Lung (tissue), 12 donors: ENCODE measurements around the gene MUS81. TPM values are rescaled to one million over a fixed set of nuclear protein-coding genes. Genes with fewer than 3 reads are reported as not detected.

Experiments used
- ATAC-seq: fragments of 200-7000 bp; cut with Tn5 transposase; one replicate; pipeline ENCODE4 v1.9.1; 2020; ENCODE audit warnings: moderate number of reproducible peaks; ENCODE audit not compliant: insufficient read depth, low FRiP score
- DNase-seq, 3 donors: peaks; one replicate each; pipeline ENCODE4 v3.0.0-alpha.2; 2013 to 2017
- H3K27ac ChIP-seq, 2 donors: one replicate each; pipeline ENCODE4 v1.5.1; 2013; ENCODE audit warnings: mild to moderate bottlenecking in 2 of 2, moderate library complexity in 2 of 2, control low read depth in 1 of 2, inconsistent platforms in 1 of 2, low read depth in 1 of 2, low read length in 1 of 2
- H3K27me3 ChIP-seq, 3 donors: one replicate each; pipeline ENCODE4 v1.5.1; 2013; ENCODE audit warnings: low read length in 2 of 3; ENCODE audit not compliant: control insufficient read depth in 3 of 3, insufficient read depth in 3 of 3
- H3K36me3 ChIP-seq, 4 donors: one replicate each; pipeline ENCODE4 v1.5.1; 2013; ENCODE audit warnings: low read length in 4 of 4, mild to moderate bottlenecking in 1 of 4, moderate library complexity in 1 of 4; ENCODE audit not compliant: control insufficient read depth in 4 of 4, insufficient read depth in 4 of 4
- H3K4me1 ChIP-seq, 5 donors: one replicate each; pipeline ENCODE4 v1.5.1; 2013; ENCODE audit warnings: low read length in 5 of 5, mild to moderate bottlenecking in 2 of 5, moderate library complexity in 1 of 5; ENCODE audit not compliant: control insufficient read depth in 5 of 5, insufficient read depth in 5 of 5
- H3K4me3 ChIP-seq: one replicate; pipeline ENCODE4 v1.5.1; 2013; ENCODE audit warnings: mild to moderate bottlenecking, control low read depth, moderate library complexity
- H3K9ac ChIP-seq, 2 donors: one replicate each; pipeline ENCODE4 v1.5.1; 2013; ENCODE audit warnings: low read length in 2 of 2, control low read depth in 1 of 2; ENCODE audit not compliant: insufficient read depth in 1 of 2
- H3K9me3 ChIP-seq, 4 donors: one replicate each; pipeline ENCODE4 v1.5.1; 2013; ENCODE audit warnings: low read length in 3 of 4, mild to moderate bottlenecking in 1 of 4, moderate library complexity in 1 of 4; ENCODE audit not compliant: control insufficient read depth in 4 of 4, insufficient read depth in 3 of 4
- CTCF ChIP-seq: IDR thresholded peaks from 2 replicates; pipeline ENCODE4 v1.5.1; 2012; ENCODE audit warnings: mild to moderate bottlenecking; ENCODE audit errors: control extremely low read depth, extremely low read depth
- WGBS, 2 donors: extraction: QIAGEN DNeasy Blood & Tissue Kit; methylation state at CpG; one replicate each; pipeline ENCODE4 v1.1.7; 2013; 5-methylcytosine and 5-hydroxymethylcytosine counted together
- polyA plus RNA-seq, 2 donors: library from polyadenylated mRNA; stranded (reverse); fragments of 200-250 nt; gene quantifications; one replicate each; pipeline ENCODE4 v1.2.1, GENCODE V29; 2013
- total RNA-seq, 2 donors: library from RNA; depleted of rRNA in 1 of 2; stranded (reverse); fragments of >200 nt in 1 of 2; gene quantifications; one replicate each; pipeline ENCODE4 v1.2.1, GENCODE V29; 2014 to 2021
- donor health status: control.
- donor health status: control.
- donor health status: Bipolar disorder and iron deficiency.
- donor health status: healthy.
- donor health status: DM: yes; HTN: yes; CAD: no.

The MUS81 gene
- total and polyA plus RNA-seq, 4 donors = 35.0 to 62.2 (median 53.8) TPM

- H3K9ac ChIP-seq = no peak overlapping the region
- WGBS, 2 donors = 57 to 69% methylated on average over 18 of the region's 18 CpGs
Measured at GRCh38 chr11:65814131-65814985, 45.9 kb upstream of the MUS81 start.

GRCh38 chr11:65814986-65815565 lies 45.2 kb upstream of the MUS81 start:
- Histone ChIP-seq H3K9ac (no peak overlapping the region), H3K27ac (peak overlapping the region in 1 of 2 donors; percentile 34), H3K9me3 (no peaks in the 10 kb centered on the region), H3K27me3 (peaks cover 0 to 10% (median 3%) of the 10 kb centered on the region in 3 donors), H3K36me3 (peaks cover 0 to 2% (median 0%) of the 10 kb centered on the region in 4 donors), H3K4me1 (peaks cover 0 to 5% (median 3%) of the 10 kb centered on the region in 5 donors), H3K4me3 (no peak overlapping the region)
- DNase-seq (no peak), ATAC-seq (no peak)
- 92% methylated on average over 16 of the region's 16 CpGs for WGBS, 2 donors
- no peak for TF ChIP-seq CTCF

More at GRCh38 chr11:65814131-65814985, 45.9 kb upstream of the MUS81 start:
- Histone ChIP-seq H3K9me3 (no peaks in the 10 kb centered on the region), H3K27ac (peak overlapping the region in 1 of 2 donors; percentile 34), H3K4me1 (peaks cover 0 to 5% (median 3%) of the 10 kb centered on the region in 5 donors), H3K27me3 (peaks cover 0 to 10% (median 3%) of the 10 kb centered on the region in 3 donors), H3K4me3 (no peak overlapping the region), H3K36me3 (peaks cover 0 to 2% (median 0%) of the 10 kb centered on the region in 4 donors)
- ATAC-seq = no peak
- TF ChIP-seq CTCF = no peak
- peak in 2 of 3 donors; percentile 27 to 48 for DNase-seq

DNA sequence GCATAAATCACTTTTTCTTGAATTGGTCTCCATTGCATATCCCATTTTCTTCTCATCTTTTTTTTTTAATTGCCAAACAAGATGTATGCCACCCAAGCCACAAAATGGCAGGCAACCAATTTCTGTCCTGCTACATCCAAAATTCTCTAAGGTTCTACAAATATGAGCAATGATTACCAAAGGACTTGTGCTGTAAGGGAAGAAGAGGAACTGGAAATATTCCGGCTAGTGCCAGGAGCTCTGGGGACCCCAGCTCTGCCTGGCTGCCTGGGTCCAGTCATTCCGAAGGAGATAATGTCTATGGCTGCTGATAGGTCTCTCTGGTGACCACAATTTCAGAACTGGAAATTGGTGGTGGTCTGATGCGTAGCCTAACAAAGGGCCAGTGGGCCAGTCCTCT lies 43.5 kb upstream of the MUS81 start:
- DNase-seq (no peak), ATAC-seq (no peak)
- H3K27me3 ChIP-seq = peaks cover 0 to 6% (median 3%) of the 10 kb centered on the region in 3 donors
- peaks cover 0 to 2% (median 0%) of the 10 kb centered on the region in 4 donors for H3K36me3 ChIP-seq
- no peak overlapping the region for H3K27ac ChIP-seq
- no peak overlapping the region for H3K9ac ChIP-seq
- H3K4me1 ChIP-seq = peaks cover 0 to 5% (median 2%) of the 10 kb centered on the region in 5 donors
- H3K4me3 ChIP-seq = no peak overlapping the region
- 76 to 92% methylated on average over 3 of the region's 3 CpGs for WGBS, 2 donors
- TF ChIP-seq CTCF = no peak
- H3K9me3 ChIP-seq = no peaks in the 10 kb centered on the region
